BLaER1 (cell line): ENCODE results near the gene HBG2.
"Not testable (repeated sequence)": the region's sequence is repeated elsewhere in the genome, so short reads cannot be mapped to it uniquely, and the experiment has no call there.

Source experiments
- H3K27ac ChIP-seq: shearing (Covaris generic); formaldehyde crosslinking; 2 replicates; pipeline ENCODE4 v1.8.1; 2022
- H3K27me3 ChIP-seq: shearing (Covaris generic); formaldehyde crosslinking; 2 replicates; pipeline ENCODE4 v1.8.1; 2022
- H3K36me3 ChIP-seq: shearing (Covaris generic); formaldehyde crosslinking; 2 replicates; pipeline ENCODE4 v1.8.1; 2022
- H3K4me1 ChIP-seq: shearing (Covaris generic); formaldehyde crosslinking; 2 replicates; pipeline ENCODE4 v1.8.1; 2022
- H3K4me2 ChIP-seq: shearing (Covaris generic); formaldehyde crosslinking; 2 replicates; pipeline ENCODE4 v1.8.1; 2022
- H3K4me3 ChIP-seq: shearing (Covaris generic); formaldehyde crosslinking; 2 replicates; pipeline ENCODE4 v1.8.1; 2022
- H3K9ac ChIP-seq: shearing (Covaris generic); formaldehyde crosslinking; 2 replicates; pipeline ENCODE4 v1.8.1; 2022
- H3K9me3 ChIP-seq: shearing (Covaris generic); formaldehyde crosslinking; 2 replicates; pipeline ENCODE4 v1.8.1; 2022
- H4K20me1 ChIP-seq: shearing (Covaris generic); formaldehyde crosslinking; 2 replicates; pipeline ENCODE4 v1.8.1; 2022
- Cebpa-rat ChIP-seq: shearing (Covaris generic); IDR thresholded peaks from 2 replicates; pipeline ENCODE4 v1.8.1; 2022

Gene HBG2

DNA sequence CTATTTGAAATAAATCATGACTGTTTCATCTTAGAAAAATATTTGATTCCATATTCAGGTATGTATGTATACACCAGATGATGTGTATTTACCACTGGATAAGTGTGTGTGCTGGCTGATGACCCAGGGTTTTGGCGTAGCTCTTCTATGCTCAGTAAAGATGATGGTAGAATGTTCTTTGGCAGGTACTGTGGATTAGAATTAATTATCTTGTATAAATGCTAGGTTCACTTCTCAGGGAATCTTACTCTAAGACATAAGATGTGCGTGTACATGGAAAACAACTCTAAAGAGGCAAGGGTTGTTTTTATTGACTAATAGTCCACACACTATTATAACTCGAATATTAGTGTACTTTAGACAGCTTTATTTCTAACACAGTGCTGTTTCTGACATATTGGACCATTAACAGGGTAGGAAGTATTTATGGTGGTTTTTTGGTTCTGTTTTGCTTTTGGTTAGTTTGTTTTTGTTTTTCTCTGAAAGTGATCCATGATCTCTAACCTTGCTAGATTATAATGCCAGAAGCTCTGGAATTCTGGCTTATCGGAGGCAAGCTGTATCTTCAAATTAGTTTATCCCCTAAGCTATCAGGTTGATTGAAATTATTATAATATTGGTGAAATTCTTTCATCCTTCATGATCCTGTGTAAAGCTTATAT is 3.9 kb downstream of the HBG2 start:
- Histone ChIP-seq H3K4me2 (no peak overlapping the region), H3K36me3 (no peaks in the 10 kb centered on the region), H3K4me3 (no peak overlapping the region), H3K27me3 (no peaks in the 10 kb centered on the region), H3K9me3 (no peaks in the 10 kb centered on the region), H3K9ac (no peak overlapping the region), H4K20me1 (no peaks in the 10 kb centered on the region), H3K27ac (no peak overlapping the region), H3K4me1 (no peaks in the 10 kb centered on the region)
- no peak for TF ChIP-seq Cebpa-rat

DNA sequence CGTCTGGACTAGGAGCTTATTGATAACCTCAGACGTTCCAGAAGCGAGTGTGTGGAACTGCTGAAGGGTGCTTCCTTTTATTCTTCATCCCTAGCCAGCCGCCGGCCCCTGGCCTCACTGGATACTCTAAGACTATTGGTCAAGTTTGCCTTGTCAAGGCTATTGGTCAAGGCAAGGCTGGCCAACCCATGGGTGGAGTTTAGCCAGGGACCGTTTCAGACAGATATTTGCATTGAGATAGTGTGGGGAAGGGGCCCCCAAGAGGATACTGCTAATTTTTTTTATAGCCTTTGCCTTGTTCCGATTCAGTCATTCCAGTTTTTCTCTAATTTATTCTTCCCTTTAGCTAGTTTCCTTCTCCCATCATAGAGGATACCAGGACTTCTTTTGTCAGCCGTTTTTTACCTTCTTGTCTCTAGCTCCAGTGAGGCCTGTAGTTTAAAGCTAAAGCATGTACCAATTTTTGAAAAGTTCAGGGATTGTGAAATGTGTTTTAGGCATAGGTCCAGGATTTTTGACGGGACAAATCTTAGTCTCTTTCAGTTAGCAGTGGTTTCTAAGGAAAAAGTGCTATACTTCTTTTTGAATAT is 4.7 kb downstream of the HBG2 start, which contains the start of gene HBG1:
Gene HBG1 (minus strand): TSS at position 51 of the 590 bp plus-strand sequence. CDS start 53 bp downstream, outside the sequence.
- H3K4me2 ChIP-seq, H3K9me3 ChIP-seq, H3K36me3 ChIP-seq, H3K27me3 ChIP-seq, H3K9ac ChIP-seq, H3K4me3 ChIP-seq, H3K27ac ChIP-seq, H4K20me1 ChIP-seq, H3K4me1 ChIP-seq: not testable (repeated sequence)

DNA sequence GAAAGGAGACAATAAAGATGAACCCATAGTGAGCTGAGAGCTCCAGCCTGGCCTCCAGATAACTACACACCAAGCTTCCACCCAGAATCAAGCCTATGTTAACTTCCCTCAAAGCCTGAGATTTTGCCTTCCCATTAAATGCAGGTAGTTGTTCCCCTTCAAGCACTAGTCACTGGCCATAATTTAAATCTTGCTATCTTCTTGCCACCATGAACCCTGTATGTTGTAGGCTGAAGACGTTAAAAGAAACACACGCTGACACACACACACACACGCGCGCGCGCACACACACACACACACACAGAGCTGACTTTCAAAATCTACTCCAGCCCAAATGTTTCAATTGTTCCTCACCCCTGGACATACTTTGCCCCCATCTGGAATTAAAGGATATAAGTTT is 6.1 kb downstream of the HBG2 start:
- not testable (repeated sequence) for H3K36me3 ChIP-seq, H4K20me1 ChIP-seq, H3K4me3 ChIP-seq, H3K4me2 ChIP-seq, H3K9me3 ChIP-seq, H3K27ac ChIP-seq, H3K27me3 ChIP-seq, H3K9ac ChIP-seq, H3K4me1 ChIP-seq

DNA sequence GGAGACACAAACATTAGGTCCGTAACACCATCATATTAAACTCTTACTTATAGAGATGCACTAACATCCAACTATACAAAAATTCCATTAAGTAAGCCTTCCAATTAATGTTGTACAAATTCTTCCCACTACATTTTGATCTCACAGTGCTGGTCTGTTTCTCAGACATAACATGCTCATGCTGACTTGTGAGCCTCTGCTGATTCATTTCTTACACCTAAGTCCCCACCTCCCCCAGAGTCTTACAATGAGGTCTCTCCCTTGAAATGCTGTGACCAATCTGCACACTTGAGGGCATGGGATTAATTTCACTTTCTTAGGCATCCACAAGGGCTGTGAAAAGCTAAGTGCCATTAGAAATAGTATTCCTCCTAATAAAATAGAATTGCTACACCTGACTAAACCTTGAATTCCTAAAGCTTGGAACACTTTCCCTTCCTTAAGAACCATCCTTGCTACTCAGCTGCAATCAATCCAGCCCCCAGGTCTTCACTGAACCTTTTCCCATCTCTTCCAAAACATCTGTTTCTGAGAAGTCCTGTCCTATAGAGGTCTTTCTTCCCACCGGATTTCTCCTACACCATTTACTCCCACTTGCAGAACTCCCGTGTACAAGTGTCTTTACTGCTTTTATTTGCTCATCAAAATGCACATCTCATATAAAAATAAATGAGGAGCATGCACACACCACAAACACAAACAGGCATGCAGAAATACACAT is 6.9 kb downstream of the HBG2 start:
- Histone ChIP-seq H4K20me1 (no peaks in the 10 kb centered on the region), H3K36me3 (no peaks in the 10 kb centered on the region), H3K9ac (no peak overlapping the region), H3K9me3 (no peaks in the 10 kb centered on the region), H3K4me3 (no peak overlapping the region), H3K4me1 (no peaks in the 10 kb centered on the region), H3K27ac (no peak overlapping the region), H3K4me2 (no peak overlapping the region), H3K27me3 (no peaks in the 10 kb centered on the region)
- TF ChIP-seq Cebpa-rat, result no peak

DNA sequence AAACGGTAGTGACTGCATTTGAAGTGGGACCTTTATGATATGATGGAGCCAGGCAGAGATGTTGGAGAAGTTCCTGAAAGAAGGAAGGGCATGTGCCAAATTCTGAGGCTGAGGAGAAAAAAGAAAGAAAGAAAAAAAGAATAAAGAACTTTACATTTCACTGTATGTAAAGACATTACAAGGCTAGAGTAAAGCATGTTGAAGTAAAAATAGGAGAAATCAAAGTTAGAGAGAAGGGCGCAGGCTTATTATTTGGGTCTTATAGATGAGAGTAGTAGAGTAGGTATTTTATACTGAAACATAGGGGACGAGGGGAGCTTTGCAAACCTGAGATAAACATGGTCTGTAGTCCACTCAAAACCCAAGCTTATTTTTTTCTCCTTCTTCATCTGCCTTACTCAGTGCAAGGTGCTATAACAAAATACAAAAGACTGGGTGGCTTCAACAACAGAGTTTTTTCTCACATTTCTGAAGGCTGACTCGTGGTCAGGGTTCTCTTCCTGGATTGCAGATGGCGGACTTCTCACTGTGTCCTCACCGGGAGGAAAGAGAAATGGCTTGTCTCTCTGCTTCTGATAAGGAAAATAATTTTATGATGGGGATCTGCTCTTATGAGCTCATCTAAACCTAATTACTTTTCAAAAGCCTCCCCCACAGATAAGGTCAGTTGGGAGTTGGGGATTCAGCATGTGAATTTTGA is 7.7 kb downstream of the HBG2 start:
- TF ChIP-seq Cebpa-rat, result no peak
- H3K36me3 ChIP-seq, result no peaks in the 10 kb centered on the region

DNA sequence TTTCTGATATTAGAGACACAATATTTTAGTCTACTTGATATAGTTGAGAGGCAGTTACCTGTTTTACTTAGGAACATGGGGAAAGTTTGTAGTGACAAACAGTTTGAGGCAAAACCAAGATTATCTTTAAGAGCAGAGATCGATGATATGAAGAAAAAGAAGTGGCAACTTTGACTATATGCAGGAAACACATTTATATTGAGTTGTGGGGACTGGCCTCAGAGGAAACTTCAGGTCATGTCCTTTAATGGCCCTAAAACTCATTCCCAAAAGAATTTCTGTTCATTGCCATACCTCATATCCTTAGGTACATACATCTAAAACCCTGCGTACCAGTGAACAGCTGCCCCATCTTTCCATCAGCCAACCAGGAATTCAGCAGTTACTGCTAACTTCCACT is 9.4 kb downstream of the HBG2 start:
- Histone ChIP-seq H3K27me3 (no peaks in the 10 kb centered on the region), H3K4me3 (no peak overlapping the region), H3K36me3 (no peaks in the 10 kb centered on the region), H3K4me1 (no peaks in the 10 kb centered on the region), H3K9me3 (no peaks in the 10 kb centered on the region), H4K20me1 (no peaks in the 10 kb centered on the region), H3K9ac (no peak overlapping the region), H3K27ac (no peak overlapping the region), H3K4me2 (no peak overlapping the region)
- no peak for TF ChIP-seq Cebpa-rat

More for the DNA sequence above, 7.7 kb downstream of the HBG2 start:
- H4K20me1 ChIP-seq, result no peaks in the 10 kb centered on the region
- H3K27me3 ChIP-seq, result no peaks in the 10 kb centered on the region
- no peak overlapping the region for H3K4me3 ChIP-seq
- no peak overlapping the region for H3K4me2 ChIP-seq
- H3K9ac ChIP-seq, result no peak overlapping the region
- H3K4me1 ChIP-seq, result no peaks in the 10 kb centered on the region
- H3K9me3 ChIP-seq, result no peaks in the 10 kb centered on the region
- no peak overlapping the region for H3K27ac ChIP-seq

DNA sequence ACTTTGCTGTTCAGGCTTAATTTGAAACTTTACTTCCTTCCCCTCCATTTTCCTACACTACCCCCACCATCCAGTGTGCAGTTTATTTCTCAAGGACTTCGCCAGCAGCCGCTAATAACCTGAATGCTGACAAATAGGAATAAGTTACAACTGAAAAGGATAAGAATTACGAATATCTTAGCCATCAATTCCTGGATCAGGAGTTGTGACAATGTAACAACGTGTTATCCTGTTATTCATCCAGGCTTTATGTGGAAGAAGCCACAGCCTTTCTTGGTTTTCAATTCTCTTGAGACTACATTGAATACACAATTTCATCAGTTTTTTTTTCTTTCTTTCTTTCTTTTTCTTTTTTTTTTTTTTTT is 10.8 kb downstream of the HBG2 start:
- Histone ChIP-seq H3K9me3 (no peaks in the 10 kb centered on the region), H4K20me1 (no peaks in the 10 kb centered on the region), H3K27ac (no peak overlapping the region), H3K4me3 (no peak overlapping the region), H3K27me3 (no peaks in the 10 kb centered on the region), H3K36me3 (no peaks in the 10 kb centered on the region), H3K4me1 (no peaks in the 10 kb centered on the region), H3K9ac (no peak overlapping the region), H3K4me2 (no peak overlapping the region)
- TF ChIP-seq Cebpa-rat, result no peak

DNA sequence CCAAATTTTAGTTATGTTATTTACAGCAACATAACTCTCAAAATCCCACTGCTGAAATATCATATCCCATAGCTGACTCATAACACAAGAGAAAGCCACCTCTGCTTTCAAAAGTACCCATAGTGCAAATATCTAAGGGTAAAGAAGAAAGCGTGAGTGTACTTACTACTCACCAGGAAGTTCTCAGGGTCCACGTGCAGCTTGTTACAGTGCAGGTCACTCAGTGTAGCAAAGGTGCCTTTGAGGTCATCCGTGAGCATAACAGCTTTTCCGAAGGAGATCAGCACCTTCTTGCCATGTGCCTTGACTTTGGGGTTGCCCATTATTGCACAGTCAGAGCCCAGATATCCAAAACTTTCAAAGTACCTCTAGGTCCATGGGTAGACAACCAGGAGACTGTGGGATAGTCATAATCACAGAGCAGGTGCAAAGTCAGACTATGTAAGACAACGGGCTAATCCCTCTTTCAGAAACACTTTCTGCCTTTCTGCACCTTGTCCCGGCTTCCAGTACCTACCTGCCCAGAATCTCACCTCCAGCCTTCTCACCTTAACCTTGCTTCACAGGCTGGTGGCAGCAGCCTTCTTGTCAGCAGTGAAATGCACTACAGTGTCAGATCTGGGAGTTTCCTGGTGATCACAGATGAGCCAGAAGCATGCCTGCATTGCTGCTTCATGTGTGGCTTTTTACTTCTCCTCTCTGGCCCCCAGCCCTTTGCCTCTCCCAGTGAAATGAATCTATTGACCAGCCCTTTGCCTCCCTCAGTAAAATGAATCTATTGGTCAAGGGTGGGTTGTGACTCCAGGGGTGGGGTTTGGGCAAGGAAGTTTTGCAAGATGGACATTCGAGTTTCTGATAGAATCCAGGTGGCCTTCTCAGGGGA is 11.4 kb downstream of the HBG2 start:
- H3K36me3 ChIP-seq, result no peaks in the 10 kb centered on the region
- no peaks in the 10 kb centered on the region for H3K9me3 ChIP-seq
- H3K27ac ChIP-seq, result no peak overlapping the region
- no peaks in the 10 kb centered on the region for H4K20me1 ChIP-seq
- H3K9ac ChIP-seq, result no peak overlapping the region
- H3K4me1 ChIP-seq, result no peaks in the 10 kb centered on the region
- H3K4me2 ChIP-seq, result no peak overlapping the region
- TF ChIP-seq Cebpa-rat, result no peak
- H3K4me3 ChIP-seq, result no peak overlapping the region
- H3K27me3 ChIP-seq, result no peaks in the 10 kb centered on the region

DNA sequence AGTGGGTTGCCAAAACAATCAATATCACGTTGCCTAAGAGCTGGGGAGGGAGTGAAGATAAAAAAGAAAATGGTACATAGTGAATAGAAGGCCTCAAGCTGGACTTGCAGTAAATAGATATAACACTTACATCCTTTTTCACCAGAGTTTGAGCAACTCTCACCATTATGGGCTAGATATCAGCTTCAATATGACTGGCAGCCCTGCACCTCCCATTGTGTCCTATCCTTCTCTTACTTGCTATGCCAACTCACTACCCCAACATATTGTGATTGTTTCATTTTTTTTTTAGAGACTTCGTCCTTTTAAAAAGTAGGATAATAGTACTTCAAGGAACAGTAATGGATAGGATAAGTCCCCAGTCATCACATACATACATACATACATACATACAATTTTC is 12.4 kb downstream of the HBG2 start:
- no peak for TF ChIP-seq Cebpa-rat
- Histone ChIP-seq H3K27ac (no peak overlapping the region), H3K4me3 (no peak overlapping the region), H3K9ac (no peak overlapping the region), H3K36me3 (no peaks in the 10 kb centered on the region), H3K4me1 (no peaks in the 10 kb centered on the region), H3K4me2 (no peak overlapping the region), H3K27me3 (no peaks in the 10 kb centered on the region), H3K9me3 (no peaks in the 10 kb centered on the region), H4K20me1 (no peaks in the 10 kb centered on the region)
